Transverse colon (tissue), 4 donors: Measurements from ENCODE around the gene CCL18.

Experiments used
- CTCF ChIP-seq, 5 experiments: fragments of 200-600 bp in 3 of 5; fragments of 450-650 bp in 2 of 5; sonication (generic) in 3 of 5; IDR thresholded peaks; 1 replicate in 2 of 5; 2 replicates in 3 of 5; pipeline ENCODE4 v1.5.1; 2016 to 2017; ENCODE audit warnings: antibody characterized with exemption in 5 of 5, inconsistent platforms in 3 of 5, mild to moderate bottlenecking in 2 of 5, moderate library complexity in 1 of 5
- POLR2A ChIP-seq: fragments of 450-650 bp; IDR thresholded peaks from one replicate; pipeline ENCODE4 v1.6.1; 2016; ENCODE audit warnings: antibody characterized with exemption, mild to moderate bottlenecking, moderate library complexity
- POLR2AphosphoS5 ChIP-seq, 3 donors: sonication (generic); formaldehyde crosslinking; IDR thresholded peaks; one replicate each; pipeline ENCODE4 v1.6.1; 2016; ENCODE audit warnings: antibody characterized with exemption in 3 of 3

- no peak for TF ChIP-seq CTCF (IDR thresholded peaks at IDR 0.05)
- no peak for TF ChIP-seq POLR2AphosphoS5 (IDR thresholded peaks at IDR 0.05)
- TF ChIP-seq POLR2A, result no peak
Measured at GRCh38 chr17:36069136-36069535, 5.1 kb downstream of the CCL18 start.
